GM06990 (cell line): Measurements from ENCODE around the gene PIGZ.

ENCODE experiments used
- DNase-seq: peaks from one replicate; pipeline ENCODE4 v3.0.0-alpha.2; 2011; ENCODE audit not compliant: insufficient read length; ENCODE audit errors: extremely low read depth
- H3K27me3 ChIP-seq: replicated peaks from 2 replicates; pipeline ENCODE4 v1.6.0; 2011; ENCODE audit warnings: low read length; ENCODE audit not compliant: control insufficient read depth, insufficient read depth
- H3K36me3 ChIP-seq: 2 replicates; pipeline ENCODE4 v1.5.1; 2011; ENCODE audit warnings: low read length; ENCODE audit not compliant: control insufficient read depth, insufficient read depth
- H3K4me3 ChIP-seq: replicated peaks from 2 replicates; pipeline ENCODE4 v1.5.1; 2011; ENCODE audit warnings: low read depth, mild to moderate bottlenecking, control low read depth, low read length
- CTCF ChIP-seq: IDR thresholded peaks from 2 replicates; pipeline ENCODE4 v1.5.1; 2011; ENCODE audit warnings: low read length, control low read depth, mild to moderate bottlenecking, inconsistent platforms; ENCODE audit not compliant: insufficient read depth, poor library complexity, severe bottlenecking

The PIGZ gene

DNA sequence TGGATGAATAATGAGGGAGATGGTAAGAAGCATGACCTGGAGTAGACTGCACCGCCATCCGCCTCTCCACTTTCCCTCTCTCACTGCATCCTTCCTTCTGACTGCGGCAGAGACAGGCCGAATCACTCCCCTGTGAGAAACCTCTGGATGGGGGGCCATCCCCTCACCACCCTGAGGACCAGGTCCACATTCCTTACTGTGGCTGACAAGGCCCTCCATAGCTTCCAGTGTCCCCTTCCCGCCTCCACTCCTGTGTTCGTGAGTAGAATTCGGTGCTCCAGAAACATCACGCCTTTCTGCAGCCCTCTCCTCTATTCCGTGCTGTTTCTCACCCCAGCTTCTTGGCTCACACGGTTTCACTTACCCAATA is 2.8 kb downstream of the PIGZ start:
- Histone ChIP-seq H3K27me3 (no peaks in the 10 kb centered on the region), H3K4me3 (no peak overlapping the region), H3K36me3 (0 out of 2 replicates have a peak, but pooled peaks cover 1% of the 10 kb centered on the region)
- TF ChIP-seq CTCF: no peak
- no peak for DNase-seq

DNA sequence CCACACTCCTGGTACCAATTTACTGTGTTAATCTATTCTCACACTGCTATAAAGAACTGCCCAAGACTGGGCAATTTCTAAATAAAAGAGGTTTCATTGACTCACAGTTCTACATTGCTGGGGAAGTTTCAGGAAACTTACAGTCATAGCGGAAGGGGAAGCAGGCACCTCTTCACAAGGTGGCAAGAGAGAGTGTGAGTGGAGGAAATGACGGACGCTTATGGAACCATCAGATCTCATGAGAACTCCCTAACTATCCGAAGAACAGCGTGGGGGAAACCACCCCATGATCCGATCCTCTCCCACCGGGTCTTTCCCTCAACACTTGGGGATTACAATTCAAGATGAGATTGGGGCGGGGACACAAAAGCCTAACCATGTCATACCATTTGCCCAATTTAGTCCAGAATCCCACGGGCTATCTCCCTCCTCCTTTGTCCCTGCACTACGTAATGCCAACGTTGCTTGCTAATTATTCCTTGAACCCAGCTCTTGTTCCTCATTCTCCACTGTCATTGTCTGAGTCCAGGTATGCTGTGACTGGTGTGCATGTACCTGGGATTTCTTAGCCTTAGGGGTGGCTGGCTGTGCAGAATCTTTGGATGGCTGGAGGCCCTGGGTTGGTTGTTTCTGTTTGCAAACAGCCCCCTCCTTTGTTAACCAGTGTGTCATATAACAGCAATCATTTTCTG is 3.4 kb downstream of the PIGZ start:
- no peaks in the 10 kb centered on the region for H3K27me3 ChIP-seq
- H3K4me3 ChIP-seq: no peak overlapping the region
- no peak for DNase-seq
- H3K36me3 ChIP-seq: 0 out of 2 replicates have a peak, but pooled peaks cover 1% of the 10 kb centered on the region
- TF ChIP-seq CTCF: no peak

DNA sequence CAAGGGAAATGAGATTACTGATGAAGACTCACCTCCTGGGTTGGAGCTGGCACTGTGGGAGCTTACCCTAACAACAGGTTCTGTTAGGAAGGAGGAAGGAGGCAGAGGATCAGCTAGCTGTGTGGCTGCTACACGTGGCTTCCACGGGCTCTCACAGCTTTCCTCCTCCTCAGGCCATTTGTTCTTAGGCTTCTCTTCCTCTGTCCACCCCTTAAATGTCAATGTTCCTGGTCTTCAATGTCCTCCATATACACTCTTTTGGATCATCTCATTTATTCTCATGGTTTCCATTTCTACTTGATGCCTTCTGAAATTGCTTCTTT is 5.0 kb downstream of the PIGZ start:
- no peak for TF ChIP-seq CTCF
- H3K4me3 ChIP-seq: no peak overlapping the region
- DNase-seq: no peak
- 0 out of 2 replicates have a peak, but pooled peaks cover 1% of the 10 kb centered on the region for H3K36me3 ChIP-seq
- H3K27me3 ChIP-seq: no peaks in the 10 kb centered on the region

- no peaks in the 10 kb centered on the region for H3K27me3 ChIP-seq
- no peak overlapping the region for H3K4me3 ChIP-seq
- 0 out of 2 replicates have a peak, but pooled peaks cover 1% of the 10 kb centered on the region for H3K36me3 ChIP-seq
- no peak for TF ChIP-seq CTCF
- DNase-seq: no peak
These were observed 5.6 kb downstream of the PIGZ start for GRCh38 chr3:196962930-196963630.

- Histone ChIP-seq H3K36me3 (0 out of 2 replicates have a peak, but pooled peaks cover 1% of the 10 kb centered on the region), H3K27me3 (no peaks in the 10 kb centered on the region), H3K4me3 (no peak overlapping the region)
- no peak for DNase-seq
- no peak for TF ChIP-seq CTCF
These were observed 6.3 kb downstream of the PIGZ start for GRCh38 chr3:196962108-196962929.
